HG03159 (cell line): Measurements from ENCODE around the gene CDH11.

Source experiments
- ATAC-seq: cut with Tn5 transposase; IDR thresholded peaks from one replicate; pipeline ENCODE4 v1.9.1; 2021; ENCODE audit warnings: mild to moderate bottlenecking, moderate library complexity; ENCODE audit not compliant: unreplicated experiment

Gene CDH11

DNA sequence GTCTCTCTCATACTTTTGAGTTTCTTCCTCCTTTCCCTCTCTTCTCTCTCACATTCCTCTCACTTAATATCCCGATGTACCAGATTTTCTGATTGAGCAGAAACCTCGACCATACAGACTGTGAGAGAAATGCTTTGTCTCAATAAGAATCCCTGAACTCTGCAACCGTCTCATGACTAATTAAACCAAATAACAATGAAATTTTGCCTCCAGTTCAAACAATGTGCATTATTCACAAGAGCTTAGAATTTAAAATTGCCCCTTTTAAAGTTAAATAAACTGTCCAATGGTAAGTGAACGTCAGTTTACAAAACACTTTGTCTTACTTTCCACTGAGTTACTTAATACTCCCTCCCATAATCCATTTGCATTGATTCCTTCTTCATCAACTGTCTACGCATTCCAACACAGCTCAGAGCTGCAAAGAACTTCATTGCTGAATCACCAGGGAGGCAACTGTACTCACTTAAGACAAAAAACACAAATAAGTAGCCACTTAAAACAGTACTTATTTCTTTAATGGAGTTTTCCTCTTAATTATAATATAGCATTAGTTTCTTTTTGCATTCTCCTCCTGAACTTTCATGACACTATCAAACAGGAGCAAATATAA, 4.9 kb downstream of the CDH11 start:
- no peak for ATAC-seq

DNA sequence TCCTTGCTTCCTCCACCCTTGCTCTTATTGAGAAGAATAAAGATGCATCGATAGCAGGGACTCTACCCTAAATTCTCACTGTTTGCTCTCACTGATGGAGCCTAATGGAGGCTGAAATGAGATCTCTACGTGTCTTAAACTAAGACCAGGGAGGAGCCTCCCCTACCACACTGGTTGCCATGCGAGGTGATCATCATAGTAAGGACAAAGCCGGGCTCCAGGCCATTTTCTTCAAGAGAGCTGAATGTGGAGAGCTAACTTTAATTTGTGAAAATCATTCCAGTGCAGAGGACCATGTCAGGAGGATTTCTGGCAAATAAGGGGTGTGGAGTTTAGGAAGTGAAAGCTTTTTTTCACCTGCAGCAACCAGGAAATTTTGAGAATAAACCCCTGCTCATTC, 5.6 kb downstream of the CDH11 start:
- ATAC-seq, result no peak

DNA sequence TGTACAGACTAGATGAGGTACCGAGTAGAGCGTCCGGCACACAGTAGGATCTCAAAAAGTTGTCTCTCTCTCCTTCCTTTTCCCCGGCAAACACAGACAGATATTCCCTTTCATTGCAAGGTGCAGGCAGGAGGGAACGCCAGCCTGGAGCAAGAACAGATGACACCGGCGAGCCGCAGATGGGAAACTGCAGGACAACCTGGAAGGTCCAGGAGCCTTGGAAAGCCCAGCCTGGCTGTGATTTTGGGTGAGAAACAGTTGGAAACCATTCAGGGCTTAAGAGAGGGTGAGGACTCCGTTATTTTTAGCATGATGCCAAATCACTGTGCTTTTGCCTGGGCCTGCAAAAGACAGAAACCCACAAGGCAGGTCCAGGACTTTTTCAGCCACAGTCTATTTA, 7.3 kb downstream of the CDH11 start:
- ATAC-seq, result no peak

DNA sequence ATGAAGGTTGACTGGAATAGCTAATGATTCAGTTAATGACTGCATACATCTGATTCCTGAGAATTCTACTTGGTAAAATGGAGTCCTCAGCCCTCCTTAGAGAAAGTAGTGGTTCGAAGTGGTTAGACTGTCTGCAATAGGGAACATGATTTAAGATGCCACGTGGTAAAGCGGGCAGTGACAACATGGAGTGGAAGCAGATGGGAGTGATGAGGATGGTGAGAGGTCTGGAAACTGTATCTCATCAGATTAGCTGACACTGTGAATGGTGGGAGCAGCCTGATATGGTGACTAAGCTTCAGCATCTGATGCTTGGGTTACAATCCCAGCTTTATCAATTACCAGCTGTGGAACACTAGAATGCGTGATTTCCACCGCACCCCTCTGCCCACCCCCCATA, 8.4 kb downstream of the CDH11 start:
- ATAC-seq, result no peak

DNA sequence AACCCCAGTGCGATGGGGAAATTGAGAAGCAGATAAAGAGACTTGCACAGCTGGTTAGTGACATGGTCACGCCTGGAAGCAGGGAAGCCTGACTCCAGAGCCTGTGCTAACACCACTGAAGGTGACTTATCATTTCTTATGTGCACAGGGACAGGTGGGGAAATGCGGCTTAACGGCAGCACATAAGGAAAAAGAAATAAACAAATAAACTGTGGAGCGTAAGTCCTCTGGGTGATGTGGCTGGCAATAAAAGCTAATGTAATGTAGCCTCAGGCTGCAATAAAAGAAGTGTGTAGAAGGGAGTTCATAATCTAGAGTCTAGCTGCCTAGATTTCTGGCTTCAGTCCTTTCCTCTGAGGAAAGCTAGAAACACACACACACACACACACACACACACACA, 10.6 kb downstream of the CDH11 start:
- ATAC-seq, result no peak

DNA sequence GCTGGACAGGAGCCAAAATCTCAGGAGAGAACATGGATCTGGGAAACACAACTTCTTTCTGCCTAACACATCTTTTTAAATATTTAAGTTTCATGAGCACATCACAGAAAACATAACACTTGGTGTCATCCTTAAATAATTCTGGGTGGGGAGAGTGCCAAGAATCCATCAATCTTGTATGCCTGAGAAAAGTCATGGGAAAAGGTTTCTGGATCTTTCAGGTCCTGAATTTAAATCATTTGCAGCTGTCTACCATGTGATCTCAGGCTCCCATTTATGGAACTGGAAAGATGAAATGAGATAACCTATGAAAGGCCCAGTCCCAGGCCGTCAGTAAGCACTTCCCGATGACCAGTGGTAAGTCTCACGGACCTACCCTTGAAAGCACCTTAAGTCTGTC, 15.1 kb downstream of the CDH11 start:
- no peak for ATAC-seq

DNA sequence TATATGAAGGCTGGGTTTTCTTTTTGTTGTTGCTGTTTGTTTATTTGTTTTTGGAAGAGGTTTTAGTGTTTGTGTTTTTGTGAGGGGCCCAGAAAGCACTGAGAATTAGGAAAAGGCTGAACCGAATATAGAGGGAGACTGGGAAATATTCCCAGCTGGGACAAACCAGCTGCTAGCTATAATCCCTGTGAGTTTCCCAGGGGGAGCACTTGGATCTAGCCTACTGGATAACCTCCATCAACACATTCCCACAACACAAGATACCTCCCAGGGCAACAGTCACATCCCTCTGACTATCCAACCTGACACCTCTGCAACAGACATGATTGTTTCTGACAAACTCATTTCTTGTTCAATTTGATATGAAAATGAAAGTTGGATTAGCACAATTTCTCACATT, 16.7 kb downstream of the CDH11 start:
- no peak for ATAC-seq

DNA sequence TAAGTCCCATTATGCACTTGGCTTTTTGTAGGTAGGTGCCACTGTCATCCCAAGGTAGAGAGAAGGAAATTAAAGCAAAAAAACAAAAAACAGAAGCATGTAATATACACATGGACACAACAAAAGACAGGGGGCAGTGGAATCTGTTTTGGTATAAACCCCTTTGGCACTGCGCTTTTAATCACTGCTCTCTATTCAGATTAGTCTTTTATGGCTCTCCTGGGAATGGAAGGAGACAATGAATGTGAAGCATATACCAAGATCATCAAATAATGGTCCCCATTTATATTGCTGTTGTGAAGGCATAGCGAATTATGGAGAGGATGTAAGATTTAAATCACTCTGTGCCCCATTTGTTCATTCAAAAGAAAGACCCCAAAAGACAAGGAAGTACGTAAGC, 17.4 kb downstream of the CDH11 start:
- no peak for ATAC-seq

DNA sequence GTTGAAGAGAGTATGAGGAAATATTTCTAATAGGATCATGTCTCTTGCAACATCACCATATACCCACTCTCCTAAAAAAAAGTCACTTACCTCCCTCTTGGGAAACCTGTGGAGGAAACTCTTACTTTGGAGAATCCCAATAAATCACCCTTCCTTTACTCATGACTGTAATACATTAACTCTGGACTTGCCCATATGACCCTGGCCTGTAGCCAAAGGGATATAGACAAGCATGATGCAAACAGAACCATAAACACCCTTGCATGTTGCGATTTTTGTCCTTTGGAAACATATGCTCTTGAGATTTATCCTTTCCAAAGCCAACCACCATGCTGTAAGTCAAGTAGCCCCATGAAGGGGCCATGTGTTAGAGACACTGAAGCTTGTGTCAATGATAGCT, 19.5 kb downstream of the CDH11 start:
- no peak for ATAC-seq

DNA sequence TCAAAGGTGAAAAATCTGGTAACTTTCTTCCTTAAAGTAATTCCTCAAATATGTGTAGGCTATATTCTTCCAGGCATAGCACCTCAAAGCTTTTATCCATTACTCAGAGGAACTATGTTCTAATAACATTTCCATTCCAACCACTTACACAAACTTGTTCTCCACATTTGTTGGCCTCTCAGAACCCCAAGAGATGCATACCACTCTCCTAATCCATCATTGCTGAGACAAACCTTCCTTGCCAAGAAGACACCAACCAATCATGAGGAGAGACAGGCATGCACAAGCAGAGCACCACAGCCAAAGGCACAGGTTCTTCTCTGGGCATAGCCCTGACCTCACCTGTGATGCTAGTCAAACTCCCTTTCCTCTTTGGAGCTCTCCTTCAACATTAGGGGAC, 20.9 kb downstream of the CDH11 start:
- ATAC-seq, result no peak

DNA sequence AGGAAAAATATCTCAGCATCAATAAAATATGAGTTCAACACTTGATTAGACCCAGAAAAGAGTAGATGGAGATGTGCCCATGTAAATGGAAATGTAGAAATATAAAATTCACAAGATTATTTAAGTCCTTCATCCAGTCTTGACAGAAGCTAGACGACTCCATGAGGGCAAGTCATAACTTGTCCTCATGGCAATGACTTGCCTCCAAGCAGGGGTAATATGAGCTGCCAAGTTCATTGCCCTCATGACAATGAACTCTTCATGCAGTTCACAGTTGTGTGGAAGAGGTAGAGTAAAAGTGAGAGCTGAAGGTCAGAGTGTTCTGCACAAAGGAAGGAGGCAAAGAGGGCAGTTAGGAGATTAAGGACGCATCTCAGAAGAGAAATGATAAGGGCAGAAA, 22.3 kb downstream of the CDH11 start:
- ATAC-seq, result no peak

DNA sequence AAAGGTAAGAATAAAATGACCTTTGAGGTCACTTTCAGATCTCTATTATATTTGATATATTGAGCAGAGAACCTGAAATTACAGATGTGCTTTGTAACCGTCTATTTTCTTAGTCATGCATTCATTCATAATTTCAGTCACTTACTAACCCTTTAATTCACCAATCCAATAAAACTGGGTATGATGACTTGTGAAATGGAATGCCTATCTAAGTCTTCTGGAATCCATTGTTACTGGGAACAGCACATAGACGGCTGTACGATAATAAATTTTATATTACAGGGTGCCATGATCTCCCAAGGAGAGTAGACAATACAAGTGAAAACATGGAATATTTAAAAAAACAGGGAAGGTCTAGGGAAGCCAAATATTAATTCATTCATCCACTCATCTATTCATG, 22.9 kb downstream of the CDH11 start:
- no peak for ATAC-seq

DNA sequence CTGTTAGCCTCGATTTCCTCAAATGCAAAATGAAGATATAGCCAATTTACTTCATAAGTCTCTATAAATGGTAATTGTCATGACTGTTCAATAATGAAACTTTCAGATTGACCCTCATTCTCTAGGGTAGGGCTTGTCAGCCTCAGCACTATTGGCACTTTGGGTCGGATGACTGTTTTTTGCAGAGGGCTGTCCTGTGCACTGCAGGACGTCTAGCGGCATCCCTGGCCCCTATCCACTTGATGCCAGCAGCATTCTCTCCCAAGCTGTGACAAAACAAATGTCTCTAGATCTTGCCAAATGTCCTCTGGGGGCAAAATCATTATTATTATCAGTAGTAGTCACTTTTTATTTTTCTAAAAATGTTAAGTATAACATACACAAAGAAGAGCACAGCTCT, 24.6 kb downstream of the CDH11 start:
- ATAC-seq, result no peak

DNA sequence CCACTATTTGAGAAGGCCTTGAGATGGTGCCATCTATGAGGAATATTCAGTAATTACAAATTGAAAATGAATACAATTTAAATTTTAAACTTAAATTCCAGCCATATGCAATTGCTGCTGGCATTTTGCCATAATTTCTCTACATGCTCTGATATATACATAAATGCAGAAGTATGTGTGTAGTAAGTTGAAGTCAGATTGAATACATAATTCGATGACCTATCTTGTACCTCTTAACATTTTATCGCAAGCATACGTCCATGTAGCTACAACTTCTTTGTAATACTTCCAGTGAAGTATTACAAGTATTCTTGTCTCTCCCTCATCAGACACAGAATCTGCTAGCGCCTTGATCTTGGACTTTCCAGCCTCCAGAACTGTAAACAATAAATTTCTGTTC, 26.0 kb downstream of the CDH11 start:
- no peak for ATAC-seq

DNA sequence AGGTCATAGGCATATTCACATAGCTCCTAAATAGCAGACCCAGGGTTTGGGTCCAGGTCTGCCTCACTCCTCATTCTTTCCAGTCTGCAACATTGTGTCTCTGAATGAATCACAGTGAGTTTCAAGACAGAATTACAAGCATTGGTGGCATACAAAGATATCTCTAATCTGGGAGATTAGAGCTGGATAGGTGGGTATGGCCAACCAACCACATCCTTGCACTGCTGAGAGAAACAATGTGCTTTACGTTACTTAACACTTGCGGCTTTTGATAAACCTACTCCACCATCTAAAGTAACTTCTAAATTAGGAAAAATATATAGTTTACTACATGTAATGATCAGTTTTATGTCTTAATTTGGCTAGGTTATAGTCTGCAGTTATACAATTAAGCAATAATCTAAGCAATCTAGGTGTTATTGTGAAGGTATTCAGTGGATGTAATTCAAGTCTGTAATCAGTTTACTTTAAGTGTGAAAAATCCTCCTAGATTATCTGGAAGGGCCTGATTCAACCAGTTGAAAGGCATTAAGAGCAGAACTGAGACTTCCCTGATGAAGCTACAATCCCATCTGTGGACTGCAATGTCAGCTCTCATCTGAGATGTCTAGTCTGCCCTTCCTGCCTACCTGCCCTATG, 26.7 kb downstream of the CDH11 start:
- no peak for ATAC-seq

DNA sequence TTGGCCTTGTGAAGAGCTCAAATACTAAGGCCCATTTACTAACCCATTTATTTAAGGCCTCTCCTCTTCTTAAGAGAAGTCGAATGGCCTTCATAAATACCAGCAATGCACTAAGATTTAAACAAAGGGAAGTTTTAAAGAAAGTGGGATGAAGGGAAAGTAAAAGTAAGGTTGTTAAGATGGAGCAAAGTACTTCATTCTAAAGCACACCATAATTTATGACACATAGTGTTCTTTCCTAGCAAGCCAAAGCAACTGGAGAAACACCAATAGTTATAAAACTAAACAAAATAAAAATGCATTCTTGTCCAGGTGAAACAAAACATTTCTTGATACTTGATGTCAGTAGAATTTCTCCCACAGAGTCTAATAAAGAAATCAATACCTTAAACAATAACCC, 27.9 kb downstream of the CDH11 start:
- no peak for ATAC-seq

DNA sequence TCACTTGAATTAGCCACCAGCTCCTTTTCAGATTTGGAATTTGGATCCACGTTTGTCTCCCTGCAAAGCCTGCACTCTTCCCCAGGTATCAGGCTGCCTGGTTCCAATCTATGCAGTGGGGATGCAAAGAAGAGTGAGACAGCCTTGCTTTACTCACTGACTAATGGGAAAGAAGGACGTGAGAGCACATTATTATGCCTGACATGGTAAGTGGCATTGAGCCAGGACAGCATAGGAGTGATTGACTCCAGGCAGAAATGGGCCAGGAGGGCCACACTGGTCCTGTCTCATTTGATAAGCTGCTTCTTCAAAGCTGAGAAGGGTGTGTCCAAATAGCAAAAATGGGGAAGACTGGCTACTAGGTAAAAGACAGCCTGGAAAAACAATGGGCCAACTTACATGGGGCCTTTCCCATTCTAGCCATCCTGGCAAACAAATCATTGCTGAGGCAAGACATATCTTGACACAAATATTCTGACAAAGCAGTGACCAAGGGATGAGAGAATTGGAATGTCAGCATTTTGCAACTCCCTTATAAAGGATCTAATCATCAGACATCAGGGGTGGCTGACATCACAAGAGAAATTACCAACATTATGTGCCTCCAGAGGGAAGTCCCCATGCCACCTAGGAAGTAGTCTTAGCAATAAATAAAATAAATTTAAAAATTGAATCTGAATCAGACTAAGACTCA, 38.6 kb downstream of the CDH11 start:
- ATAC-seq, result no peak

DNA sequence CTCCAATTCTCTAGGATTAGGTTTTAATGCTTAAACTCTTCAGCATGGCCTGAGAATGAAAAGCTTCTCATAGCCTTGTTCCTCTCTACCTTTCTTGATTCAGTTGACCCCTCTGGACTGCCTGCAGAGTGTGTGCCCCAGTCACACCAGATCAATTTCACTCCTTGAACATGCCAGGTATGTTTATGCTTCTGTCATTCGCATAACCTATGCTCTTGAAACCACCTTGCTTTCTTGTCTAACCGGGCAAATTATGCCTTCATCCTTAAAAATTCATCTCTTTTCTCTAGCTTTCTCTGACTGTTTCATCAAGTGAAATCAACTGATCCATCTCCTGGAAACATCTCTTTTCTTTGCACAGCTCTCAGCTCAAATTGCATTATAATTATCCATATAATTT, 42.3 kb downstream of the CDH11 start:
- ATAC-seq, result no peak

DNA sequence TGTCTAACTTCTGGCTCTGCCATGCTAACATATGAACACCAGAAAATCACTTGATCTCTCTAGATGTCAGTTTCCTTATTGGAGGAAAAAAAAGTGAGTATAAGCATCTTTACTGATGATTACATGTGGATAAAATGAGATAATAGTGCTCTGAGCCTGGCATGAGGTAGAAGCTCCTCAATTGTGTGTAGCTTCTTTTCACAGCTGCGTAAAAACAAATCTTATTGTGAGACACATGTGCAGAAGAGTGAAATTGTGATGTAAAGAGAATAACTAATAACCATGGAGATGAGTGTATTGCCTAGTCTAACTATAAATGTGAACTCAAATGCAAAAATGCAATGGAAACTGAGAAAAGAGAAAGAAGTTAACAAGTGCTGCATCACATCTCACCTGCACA, 44.7 kb downstream of the CDH11 start:
- no peak for ATAC-seq

DNA sequence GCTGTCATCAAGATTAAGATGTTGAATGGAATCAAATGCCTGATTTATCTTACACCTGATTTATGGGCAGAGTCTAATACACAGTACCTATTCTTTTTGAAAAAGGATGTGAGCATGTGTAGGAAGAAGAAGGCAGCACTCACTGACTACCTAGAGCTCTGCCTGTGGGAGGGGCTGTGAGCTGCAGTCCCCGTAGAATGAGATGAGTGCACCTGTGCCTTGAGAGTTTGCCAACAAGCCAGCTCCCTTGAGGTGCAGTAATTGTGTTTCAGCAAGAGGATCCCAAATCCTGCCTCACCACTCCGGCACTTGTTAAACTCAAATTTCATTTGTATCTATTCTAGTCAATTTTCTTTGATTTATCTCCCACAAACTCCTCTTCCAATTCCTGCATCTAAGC, 46.0 kb downstream of the CDH11 start:
- ATAC-seq, result no peak

DNA sequence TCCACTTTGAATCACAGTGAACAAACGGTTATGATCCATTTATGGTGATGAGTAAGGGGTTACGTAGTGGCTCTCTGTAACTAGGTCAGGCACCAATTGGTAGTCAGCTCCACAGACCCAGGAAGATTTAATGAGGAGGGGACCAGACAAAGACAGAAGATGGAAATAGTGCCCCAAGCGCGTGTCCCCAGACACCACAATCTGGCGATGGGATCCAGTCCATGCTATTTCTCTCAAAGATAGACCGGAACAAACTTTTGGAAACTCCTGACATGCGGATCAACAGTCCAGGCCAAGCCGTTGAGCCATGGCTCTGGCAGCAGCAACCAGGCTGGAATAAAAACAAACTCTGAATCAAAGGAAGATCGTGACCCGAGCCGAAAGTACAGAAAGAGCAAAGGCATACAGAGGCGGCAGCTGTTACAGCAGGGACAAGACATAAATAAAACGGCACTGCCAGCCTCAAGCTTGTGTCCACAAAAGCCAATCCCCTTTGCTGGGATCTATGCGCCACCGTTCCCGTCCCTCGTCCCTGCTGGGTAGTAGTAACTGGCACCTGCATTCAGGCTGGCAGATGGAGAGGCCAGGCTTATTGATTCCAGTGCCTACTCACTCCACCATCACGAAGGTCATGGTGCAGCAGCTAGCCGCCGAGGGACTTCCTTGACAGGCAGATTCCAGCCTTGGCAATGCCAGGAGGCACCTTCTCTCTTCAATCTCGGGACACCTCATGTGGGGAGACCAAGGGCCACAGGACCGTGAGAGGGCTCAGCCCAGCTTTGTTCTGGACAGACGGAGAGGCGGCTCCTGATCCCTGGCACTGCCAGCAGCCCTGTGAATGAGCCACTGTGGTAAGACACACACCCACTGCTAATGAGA, 50.2 kb downstream of the CDH11 start:
- no peak for ATAC-seq
